Dendritic cell treated with granulocyte-macrophage colony-stimulating factor and Interleukin-4, amounts not matched to agents 40 ng/mL and 50 ng/mL, for 4 days (primary cell): ENCODE data around the gene MINK1.
A peak's percentile ranks its signal among the peaks of the same experiment; 100 is the strongest.

Experiments used
- H3K27ac Mint-ChIP-seq: one replicate; pipeline ENCODE4 v1.8.0; 2022; ENCODE audit warnings: mild to moderate bottlenecking, mixed read lengths
- H3K27me3 Mint-ChIP-seq: one replicate; pipeline ENCODE4 v1.8.0; 2022; ENCODE audit warnings: mild to moderate bottlenecking, mixed read lengths
- H3K36me3 Mint-ChIP-seq: one replicate; pipeline ENCODE4 v1.8.0; 2022; ENCODE audit warnings: low read depth, mixed read lengths
- H3K4me1 Mint-ChIP-seq: one replicate; pipeline ENCODE4 v1.8.0; 2022; ENCODE audit warnings: low read depth, mixed read lengths
- H3K4me3 Mint-ChIP-seq: one replicate; pipeline ENCODE4 v1.8.0; 2022; ENCODE audit warnings: mild to moderate bottlenecking, moderate library complexity, mixed read lengths
- H3K9me3 Mint-ChIP-seq: one replicate; pipeline ENCODE4 v1.8.0; 2022; ENCODE audit warnings: mixed read lengths
- intact Hi-C: fragments of 100-400 bp; cut with micrococcal nuclease; formaldehyde crosslinking; loops from one replicate; pipeline ENCODE4 v1.15.0; 2022

Gene MINK1

DNA sequence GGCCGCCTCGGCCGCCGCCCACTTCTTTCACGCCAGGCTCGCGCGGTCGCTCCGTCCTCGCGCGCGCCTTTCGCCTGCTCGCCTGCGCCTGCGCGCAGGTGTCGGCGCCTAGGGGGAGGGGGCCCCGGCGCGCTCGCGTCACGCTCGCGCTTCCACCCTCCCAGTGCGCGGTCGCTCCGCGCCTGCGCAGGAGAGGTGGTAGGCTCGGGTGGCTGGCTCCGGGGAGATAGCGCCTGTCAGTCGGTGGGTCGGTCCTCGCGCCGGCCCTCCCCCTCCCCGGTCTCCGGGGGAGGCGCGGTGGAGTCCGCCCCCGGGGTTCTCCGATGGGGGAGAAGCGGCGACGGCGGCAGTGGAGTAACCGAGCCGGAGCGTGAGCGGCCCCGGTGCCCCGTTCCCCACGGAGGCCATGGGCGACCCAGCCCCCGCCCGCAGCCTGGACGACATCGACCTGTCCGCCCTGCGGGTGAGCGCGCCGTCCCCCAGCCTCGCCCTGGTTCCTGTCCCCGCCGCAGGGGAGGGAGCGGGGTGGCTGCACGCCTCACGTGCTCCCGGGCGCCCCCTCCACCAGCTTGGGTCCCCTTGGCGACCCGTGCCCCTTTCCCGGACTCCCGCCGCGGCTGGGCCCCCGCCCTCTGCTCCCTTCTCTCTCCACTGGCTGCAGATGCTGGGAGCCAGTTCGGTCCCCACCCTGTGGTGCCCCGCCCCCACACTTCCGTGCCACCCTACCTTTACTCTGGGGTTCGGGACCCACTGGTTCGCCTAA, at the start of gene MINK1:
Gene MINK1 (plus strand): TSS at position 163 of the 763 bp plus-strand sequence. CDS start 244 bp downstream, at position 407.
- H3K27me3 Mint-ChIP-seq, result peaks cover 3% of the 10 kb centered on the region
- peak within 1 kb of the TSS; percentile 87 for H3K27ac Mint-ChIP-seq
- peaks cover 45% of the 10 kb centered on the region for H3K4me1 Mint-ChIP-seq
- H3K36me3 Mint-ChIP-seq, result peaks cover 35% of the 10 kb centered on the region
- intact Hi-C loops, result loop anchor here (5.0 kb wide), 1 partner anchor 44 kb away; no protein-coding TSS in a partner anchor
- peak within 1 kb of the TSS; percentile 88 for H3K4me3 Mint-ChIP-seq
- no peaks in the 10 kb centered on the region for H3K9me3 Mint-ChIP-seq

DNA sequence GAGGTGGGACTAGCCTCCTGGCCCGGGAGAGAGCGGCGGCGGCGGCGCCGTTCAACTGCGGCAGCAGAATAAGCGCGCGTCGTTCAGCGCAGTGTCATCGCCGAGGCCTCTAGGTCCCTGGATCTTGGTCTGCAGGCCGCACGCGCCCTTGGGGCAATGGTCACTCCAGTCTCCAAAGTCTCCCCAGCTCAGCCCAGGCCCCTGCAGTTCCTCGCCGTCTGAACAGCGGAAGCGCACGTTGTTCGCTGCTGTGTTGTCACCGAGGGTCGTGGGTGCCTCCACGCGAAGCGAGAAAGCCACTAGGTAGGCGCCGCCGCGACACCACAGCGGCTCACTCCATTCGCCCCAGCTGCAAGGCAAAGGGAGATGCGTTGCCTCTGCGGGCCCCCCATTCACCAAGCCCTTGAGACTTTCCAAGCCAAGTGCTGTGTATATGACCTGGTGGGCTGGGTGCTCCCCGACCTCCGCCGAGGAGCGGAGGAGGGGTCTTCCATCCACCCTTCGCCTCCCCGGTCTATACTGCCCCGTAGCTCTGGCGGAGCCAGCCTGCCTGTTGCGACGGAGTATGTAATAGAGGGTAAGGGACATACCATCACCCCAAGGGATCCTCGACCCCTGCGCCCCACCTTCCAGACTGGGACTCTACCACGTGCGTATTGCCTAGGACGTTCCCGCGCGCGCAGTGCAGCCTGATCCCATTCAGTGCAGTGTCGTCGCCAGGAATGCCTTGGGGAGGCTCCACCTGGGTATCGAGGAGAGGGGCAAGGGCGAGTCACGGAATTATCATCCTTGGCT, 47.6 kb upstream of the MINK1 start:
- Mint-ChIP-seq H3K27me3 (peaks cover 63% of the 10 kb centered on the region), H3K9me3 (no peaks in the 10 kb centered on the region), H3K4me3 (peak overlapping the region; percentile 63), H3K4me1 (peaks cover 58% of the 10 kb centered on the region), H3K27ac (peak overlapping the region; percentile 53), H3K36me3 (peaks cover 13% of the 10 kb centered on the region)
- intact Hi-C loops, result loop anchor here (2.0 to 5.0 kb wide), 2 partner anchors 15 to 53 kb away; partner anchors contain the start of genes MED11 and TM4SF5

DNA sequence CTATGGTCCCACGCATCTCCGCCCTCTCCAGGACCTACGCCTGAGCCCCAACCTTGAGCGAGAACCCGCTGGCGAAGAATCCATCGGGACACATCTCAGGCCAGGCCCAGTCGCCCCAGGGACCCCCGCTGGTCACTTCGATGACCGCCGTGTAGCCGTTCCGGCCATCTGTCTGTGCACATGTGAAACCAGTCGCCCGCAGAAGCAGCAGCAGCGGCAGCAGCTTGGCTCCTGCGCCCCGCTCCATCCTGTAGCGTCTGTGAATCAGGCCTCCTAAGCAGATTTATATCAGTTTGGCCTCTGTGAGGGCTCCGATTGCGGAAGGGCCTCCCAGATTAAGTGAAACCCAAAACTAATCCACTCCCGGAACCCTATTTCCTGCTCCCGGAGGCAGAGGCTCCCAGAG, 47.0 kb upstream of the MINK1 start, which contains the start of gene VMO1:
Gene VMO1 (minus strand): TSS at position 259 of the 406 bp plus-strand sequence. CDS start 12 bp downstream, at position 247.
- Mint-ChIP-seq H3K27me3 (peaks cover 57% of the 10 kb centered on the region), H3K4me3 (peak within 1 kb of the TSS; percentile 63)

DNA sequence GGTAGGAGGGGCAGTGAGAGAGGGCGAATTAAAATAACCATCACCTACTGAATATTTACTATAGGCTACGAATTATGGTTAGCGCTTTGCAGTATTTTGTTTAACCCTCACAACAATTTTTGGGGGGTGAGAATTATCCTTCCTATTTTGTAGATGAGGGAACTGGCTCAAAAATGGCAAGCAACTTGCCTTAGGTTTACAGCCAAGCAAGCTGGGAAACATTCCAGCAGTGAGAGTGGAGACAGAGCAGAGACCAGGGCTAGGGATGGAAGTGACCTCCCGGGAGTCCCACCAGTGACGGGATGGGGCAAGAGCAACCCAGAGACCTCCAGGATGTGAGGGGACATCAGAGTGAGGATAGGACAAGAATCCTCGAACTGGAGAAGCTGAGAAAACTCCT, 46.6 kb upstream of the MINK1 start:
- intact Hi-C loops, result loop anchor here (2.0 to 5.0 kb wide), 2 partner anchors 16 to 54 kb away; partner anchors contain the start of genes MED11 and TM4SF5
- Mint-ChIP-seq H3K27me3 (peaks cover 55% of the 10 kb centered on the region), H3K27ac (peak overlapping the region; percentile 53), H3K36me3 (peaks cover 13% of the 10 kb centered on the region), H3K4me1 (peaks cover 66% of the 10 kb centered on the region), H3K4me3 (peak overlapping the region; percentile 41), H3K9me3 (no peaks in the 10 kb centered on the region)

More for the DNA sequence above, 47.0 kb upstream of the MINK1 start, which contains the start of gene VMO1:
- Mint-ChIP-seq H3K36me3 (peaks cover 13% of the 10 kb centered on the region), H3K27ac (peak within 1 kb of the TSS; percentile 53), H3K9me3 (no peaks in the 10 kb centered on the region), H3K4me1 (peaks cover 64% of the 10 kb centered on the region)
- intact Hi-C loops, result loop anchor here (2.0 to 5.0 kb wide), 2 partner anchors 15 to 54 kb away; partner anchors contain the start of genes MED11 and TM4SF5

DNA sequence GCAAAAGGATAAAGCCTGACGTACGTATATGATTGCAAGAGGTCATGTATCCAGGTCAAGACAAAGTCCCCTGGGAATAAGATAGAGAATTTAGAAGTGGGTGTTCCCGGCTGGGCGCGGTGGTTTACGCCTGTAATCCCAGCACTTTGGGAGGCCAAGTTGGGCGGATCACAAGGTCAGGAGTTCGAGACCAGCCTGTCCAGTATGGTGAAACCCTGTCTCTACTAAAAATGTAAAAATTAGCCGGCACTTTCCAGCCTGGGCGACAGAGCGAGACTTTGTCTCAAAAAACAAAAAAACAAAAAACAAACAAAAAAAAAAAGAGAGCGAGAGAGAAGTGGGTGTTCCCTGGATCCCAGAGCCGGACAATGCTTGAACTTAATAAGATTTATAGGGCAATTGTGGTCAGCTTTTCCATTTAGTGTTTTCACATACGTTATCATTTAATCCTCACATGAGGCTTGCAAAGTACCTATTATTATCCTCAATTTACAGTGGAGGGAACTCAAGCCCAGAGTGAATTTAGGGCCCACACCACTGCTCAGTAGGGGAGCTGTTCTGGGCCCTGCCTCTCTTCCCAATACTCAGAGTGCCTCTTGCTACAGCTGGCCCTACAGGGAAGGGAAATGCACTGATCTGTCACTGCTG, 44.9 kb upstream of the MINK1 start:
- peaks cover 55% of the 10 kb centered on the region for H3K27me3 Mint-ChIP-seq

DNA sequence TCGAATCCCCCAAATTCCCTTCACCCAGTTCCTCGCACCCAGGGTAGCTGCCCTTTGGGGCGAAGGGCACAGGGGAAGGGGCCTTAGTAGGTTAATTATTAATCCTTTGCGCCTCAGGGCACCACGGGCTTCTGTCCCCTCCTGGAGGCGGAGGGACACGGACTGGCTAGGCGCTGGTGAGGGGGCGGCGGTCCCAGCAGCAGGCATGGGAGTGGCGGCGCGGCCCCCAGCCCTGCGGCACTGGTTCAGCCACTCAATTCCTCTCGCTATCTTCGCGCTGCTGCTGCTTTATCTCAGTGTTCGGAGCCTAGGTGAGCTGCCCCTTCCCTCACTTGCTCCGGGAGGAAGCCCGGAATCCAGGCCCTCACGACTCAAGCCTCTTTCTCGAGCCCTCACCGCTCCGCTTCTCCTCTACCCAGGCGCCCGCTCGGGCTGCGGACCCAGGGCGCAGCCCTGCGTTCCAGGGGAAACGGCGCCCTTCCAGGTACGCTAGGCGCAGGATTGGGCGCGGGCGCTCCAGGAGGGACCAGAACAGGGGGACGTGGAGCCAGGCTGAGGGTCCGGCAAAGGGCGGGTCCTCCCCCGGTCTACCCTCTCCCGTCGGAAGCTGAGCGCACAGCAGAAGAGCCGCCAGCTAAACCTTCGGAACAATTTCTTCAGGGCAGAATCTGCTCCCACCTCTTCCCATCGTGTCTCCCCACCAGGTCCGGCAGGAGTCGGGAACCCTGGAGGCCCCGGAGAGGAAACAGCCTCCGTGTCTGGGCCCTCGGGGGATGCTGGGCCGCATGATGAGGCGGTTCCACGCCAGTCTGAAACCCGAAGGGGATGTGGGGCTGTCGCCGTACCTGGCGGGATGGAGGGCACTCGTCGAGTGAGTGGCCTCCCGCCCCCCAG, 44.1 kb upstream of the MINK1 start, which contains the start of gene GLTPD2:
Gene GLTPD2 (plus strand): TSS at position 158 of the 894 bp plus-strand sequence. CDS start 48 bp downstream, at position 206.
- Mint-ChIP-seq H3K27me3 (peaks cover 51% of the 10 kb centered on the region), H3K4me3 (peak within 1 kb of the TSS; percentile 84), H3K27ac (peak within 1 kb of the TSS; percentile 94), H3K9me3 (no peaks in the 10 kb centered on the region), H3K4me1 (peaks cover 58% of the 10 kb centered on the region), H3K36me3 (peaks cover 13% of the 10 kb centered on the region)
- intact Hi-C loops, result loop anchor here (5.0 kb wide), 1 partner anchor 57 kb away; the partner anchor contains the start of gene MED11

More for the DNA sequence above, 44.9 kb upstream of the MINK1 start:
- intact Hi-C loops, result loop anchor here (5.0 kb wide), 1 partner anchor 56 kb away; the partner anchor contains the start of gene MED11
- H3K4me1 Mint-ChIP-seq, result peaks cover 58% of the 10 kb centered on the region
- no peaks in the 10 kb centered on the region for H3K9me3 Mint-ChIP-seq
- H3K4me3 Mint-ChIP-seq, result peak overlapping the region; percentile 84
- peak overlapping the region; percentile 94 for H3K27ac Mint-ChIP-seq
- H3K36me3 Mint-ChIP-seq, result peaks cover 13% of the 10 kb centered on the region

DNA sequence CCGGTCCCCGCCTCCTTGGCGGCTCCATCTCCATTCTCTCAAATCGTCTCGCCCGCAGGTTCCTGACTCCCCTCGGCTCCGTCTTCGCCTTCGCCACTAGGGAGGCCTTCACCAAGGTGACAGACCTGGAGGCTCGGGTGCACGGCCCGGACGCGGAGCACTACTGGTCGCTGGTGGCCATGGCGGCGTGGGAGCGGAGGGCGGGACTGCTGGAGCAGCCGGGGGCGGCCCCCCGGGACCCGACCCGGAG, 43.5 kb upstream of the MINK1 start:
- Mint-ChIP-seq H3K9me3 (no peaks in the 10 kb centered on the region), H3K36me3 (peaks cover 13% of the 10 kb centered on the region), H3K4me3 (peak overlapping the region; percentile 84), H3K4me1 (peaks cover 58% of the 10 kb centered on the region), H3K27me3 (peaks cover 47% of the 10 kb centered on the region), H3K27ac (peak overlapping the region; percentile 94)
- intact Hi-C loops, result loop anchor here (5.0 kb wide), 1 partner anchor 57 kb away; the partner anchor contains the start of gene MED11

DNA sequence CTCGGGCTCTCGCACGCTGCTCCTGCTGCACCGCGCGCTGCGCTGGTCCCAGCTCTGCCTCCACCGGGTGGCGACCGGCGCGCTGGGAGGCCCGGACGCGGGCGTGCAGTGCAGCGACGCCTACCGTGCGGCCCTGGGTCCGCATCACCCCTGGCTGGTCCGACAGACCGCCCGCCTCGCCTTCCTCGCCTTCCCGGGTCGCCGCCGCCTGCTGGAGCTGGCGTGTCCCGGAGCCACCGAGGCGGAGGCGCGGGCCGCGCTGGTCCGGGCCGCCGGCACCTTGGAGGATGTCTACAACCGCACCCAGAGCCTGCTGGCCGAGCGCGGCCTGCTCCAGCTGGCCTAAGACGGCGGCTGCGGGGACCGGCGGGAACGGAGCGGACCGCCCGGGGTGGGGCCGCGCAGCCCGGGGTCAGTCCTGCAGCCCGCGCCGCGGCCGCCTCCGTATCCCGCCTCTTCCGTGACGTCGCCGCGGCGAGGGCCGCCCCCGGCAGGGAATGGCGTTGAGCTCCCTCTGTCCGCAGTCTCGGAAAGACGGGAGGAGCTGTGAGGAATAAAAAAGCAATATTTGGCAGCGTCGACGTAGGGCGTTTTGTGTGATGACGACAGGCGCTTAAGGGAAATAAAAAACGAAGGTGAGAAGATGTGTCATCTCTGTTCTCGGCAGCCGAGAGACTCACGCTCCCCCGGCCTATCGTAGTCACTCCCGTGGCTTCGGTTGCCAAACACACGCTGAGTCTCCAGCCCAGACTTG, 43.0 kb upstream of the MINK1 start:
- intact Hi-C loops, result loop anchor here (2.0 to 5.0 kb wide), 2 partner anchors 58 to 99 kb away; partner anchors contain the start of gene MED11
- H3K27me3 Mint-ChIP-seq, result peaks cover 42% of the 10 kb centered on the region
- H3K4me1 Mint-ChIP-seq, result peaks cover 57% of the 10 kb centered on the region
- H3K36me3 Mint-ChIP-seq, result peaks cover 13% of the 10 kb centered on the region
- H3K9me3 Mint-ChIP-seq, result no peaks in the 10 kb centered on the region
- H3K4me3 Mint-ChIP-seq, result peak overlapping the region; percentile 84
- H3K27ac Mint-ChIP-seq, result peak overlapping the region; percentile 94

DNA sequence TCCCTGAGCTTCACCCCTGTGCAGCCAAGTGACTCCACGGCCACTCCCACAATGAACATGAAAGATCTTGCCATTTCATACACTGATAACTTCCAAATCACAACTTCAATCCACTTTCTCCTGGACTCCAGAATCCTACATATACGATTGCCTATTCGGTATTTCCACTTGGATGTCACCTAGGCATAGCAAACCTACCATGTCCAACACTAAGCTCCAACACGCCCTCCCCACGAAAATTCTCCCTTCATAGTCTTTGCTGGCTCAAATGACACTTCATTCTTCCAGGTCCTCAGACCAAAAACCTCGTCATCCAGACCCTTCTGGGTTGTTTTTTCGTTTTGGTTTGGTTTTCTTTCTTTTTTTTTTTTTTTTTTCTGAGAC, 42.4 kb upstream of the MINK1 start:
- intact Hi-C loops, result loop anchor here (2.0 kb wide), 1 partner anchor 98 kb away; no protein-coding TSS in a partner anchor
- Mint-ChIP-seq H3K4me1 (peaks cover 52% of the 10 kb centered on the region), H3K36me3 (peaks cover 13% of the 10 kb centered on the region), H3K4me3 (peak overlapping the region; percentile 84), H3K9me3 (no peaks in the 10 kb centered on the region), H3K27me3 (peaks cover 36% of the 10 kb centered on the region), H3K27ac (peak overlapping the region; percentile 94)

DNA sequence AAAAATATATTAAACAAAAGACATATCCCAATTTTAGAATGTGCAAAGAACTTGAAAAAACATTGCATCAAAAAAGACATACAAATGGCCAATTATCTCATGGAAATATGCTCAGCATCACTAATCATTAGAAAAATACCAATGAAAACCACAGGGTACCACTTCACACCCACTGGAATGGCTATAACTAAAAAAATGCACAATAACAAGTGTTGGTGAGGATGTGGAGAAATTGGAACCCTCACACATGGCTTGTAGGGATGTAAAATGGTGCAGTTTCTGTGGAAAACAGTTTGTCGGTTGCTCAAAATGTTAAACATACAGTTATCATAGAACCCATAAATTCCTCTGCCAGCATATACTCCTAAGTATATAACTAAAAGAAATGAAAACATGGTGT, 38.0 kb upstream of the MINK1 start:
- no peaks in the 10 kb centered on the region for H3K9me3 Mint-ChIP-seq
- H3K27me3 Mint-ChIP-seq, result peaks cover 17% of the 10 kb centered on the region
- no peak overlapping the region for H3K4me3 Mint-ChIP-seq
- intact Hi-C loops, result no loop called here
- peaks cover 23% of the 10 kb centered on the region for H3K4me1 Mint-ChIP-seq
- H3K27ac Mint-ChIP-seq, result peak overlapping the region; percentile 95
- H3K36me3 Mint-ChIP-seq, result peaks cover 33% of the 10 kb centered on the region

DNA sequence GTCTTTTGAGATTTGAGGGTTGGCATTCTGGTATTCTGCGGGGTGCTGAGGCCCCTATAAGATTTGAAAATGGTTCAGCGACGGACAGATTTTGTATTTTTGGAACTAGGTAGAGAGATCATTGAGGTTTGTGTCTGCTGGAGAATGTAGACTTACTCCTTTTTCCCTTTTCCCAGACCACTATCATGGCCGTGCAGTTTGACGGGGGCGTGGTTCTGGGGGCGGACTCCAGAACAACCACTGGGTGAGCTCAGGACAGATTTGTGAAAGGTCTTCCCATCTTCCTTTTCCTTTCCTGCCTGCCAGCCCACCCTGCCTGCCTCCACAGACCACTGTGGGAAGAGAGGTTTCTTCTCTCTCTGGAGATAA, 36.6 kb upstream of the MINK1 start:
- H3K9me3 Mint-ChIP-seq, result no peaks in the 10 kb centered on the region
- intact Hi-C loops, result loop anchor here (2.0 kb wide), 1 partner anchor 86 kb away; the partner anchor contains the start of gene ARRB2
- H3K27ac Mint-ChIP-seq, result peak overlapping the region; percentile 95
- H3K4me3 Mint-ChIP-seq, result peak overlapping the region; percentile 100
- peaks cover 17% of the 10 kb centered on the region for H3K27me3 Mint-ChIP-seq
- H3K4me1 Mint-ChIP-seq, result peaks cover 12% of the 10 kb centered on the region
- peaks cover 39% of the 10 kb centered on the region for H3K36me3 Mint-ChIP-seq
